HG03558 (cell line): ENCODE measurements around the gene TMEM120B.
A peak's percentile ranks its signal among the peaks of the same experiment; 100 is the strongest.

ENCODE experiments used
- ATAC-seq: cut with Tn5 transposase; IDR thresholded peaks from one replicate; pipeline ENCODE4 v1.9.1; 2021; ENCODE audit warnings: moderate number of reproducible peaks; ENCODE audit not compliant: unreplicated experiment; ENCODE audit errors: extremely low read depth

TMEM120B gene

DNA sequence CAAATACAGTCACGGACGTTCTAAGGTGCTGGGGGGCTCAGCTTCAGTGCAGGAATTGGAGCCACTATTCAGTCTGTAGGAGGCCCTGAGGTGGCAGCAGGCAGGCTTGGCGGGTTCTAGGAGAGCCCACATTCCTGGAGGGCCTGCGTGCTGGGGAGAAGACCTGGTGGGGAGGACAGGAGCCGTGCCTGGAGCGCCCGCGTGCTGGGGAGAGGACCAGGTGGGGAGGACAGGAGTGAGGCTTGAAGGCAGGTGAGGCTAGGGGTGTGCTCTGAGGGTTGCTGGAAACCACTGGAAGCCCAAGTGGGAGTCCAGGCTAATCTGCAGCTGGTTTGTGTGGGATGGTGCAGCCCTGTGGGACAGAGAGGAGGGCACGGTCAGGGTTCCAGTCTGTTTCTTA lies 57.8 kb downstream of the TMEM120B start:
- ATAC-seq, result no peak

DNA sequence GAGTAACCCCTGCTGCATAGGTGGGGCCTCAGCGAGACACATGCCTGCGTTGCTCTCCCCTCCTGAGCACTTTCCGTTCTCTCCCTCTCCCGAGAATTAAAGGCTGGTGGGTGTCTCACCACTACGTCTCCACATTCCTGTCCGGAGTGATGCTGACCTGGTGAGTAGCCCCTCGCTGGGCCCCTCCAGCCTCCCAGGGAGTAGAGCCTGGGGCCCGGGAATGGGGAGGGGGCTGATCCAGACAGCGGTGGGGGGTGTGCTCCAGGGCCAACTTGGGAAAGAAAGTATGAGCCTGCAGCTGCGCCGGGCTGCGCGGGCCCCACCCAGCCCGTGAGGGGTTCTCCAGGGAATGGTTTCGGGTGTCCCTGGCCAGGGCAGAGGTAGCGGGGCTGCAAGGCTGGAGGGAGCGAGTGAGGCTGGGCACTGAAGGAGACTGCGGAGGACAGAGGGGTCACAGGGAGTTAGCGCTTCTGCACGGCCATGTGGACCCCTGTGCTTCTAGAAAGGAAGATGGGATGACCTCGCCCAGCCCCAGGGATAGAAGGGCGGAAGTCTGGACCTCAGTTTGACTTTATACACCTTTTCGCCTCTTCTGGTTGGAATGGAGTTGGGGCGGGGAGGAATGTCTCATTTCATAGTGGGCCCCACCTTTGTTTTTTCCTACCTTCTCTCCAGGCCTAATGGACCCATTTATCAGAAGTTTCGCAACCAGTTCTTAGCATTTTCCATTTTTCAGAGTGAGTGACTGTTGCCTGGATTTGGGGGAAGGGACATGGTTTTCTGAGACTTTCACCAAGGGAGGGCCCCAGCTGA lies 58.5 kb downstream of the TMEM120B start:
- no peak for ATAC-seq

DNA sequence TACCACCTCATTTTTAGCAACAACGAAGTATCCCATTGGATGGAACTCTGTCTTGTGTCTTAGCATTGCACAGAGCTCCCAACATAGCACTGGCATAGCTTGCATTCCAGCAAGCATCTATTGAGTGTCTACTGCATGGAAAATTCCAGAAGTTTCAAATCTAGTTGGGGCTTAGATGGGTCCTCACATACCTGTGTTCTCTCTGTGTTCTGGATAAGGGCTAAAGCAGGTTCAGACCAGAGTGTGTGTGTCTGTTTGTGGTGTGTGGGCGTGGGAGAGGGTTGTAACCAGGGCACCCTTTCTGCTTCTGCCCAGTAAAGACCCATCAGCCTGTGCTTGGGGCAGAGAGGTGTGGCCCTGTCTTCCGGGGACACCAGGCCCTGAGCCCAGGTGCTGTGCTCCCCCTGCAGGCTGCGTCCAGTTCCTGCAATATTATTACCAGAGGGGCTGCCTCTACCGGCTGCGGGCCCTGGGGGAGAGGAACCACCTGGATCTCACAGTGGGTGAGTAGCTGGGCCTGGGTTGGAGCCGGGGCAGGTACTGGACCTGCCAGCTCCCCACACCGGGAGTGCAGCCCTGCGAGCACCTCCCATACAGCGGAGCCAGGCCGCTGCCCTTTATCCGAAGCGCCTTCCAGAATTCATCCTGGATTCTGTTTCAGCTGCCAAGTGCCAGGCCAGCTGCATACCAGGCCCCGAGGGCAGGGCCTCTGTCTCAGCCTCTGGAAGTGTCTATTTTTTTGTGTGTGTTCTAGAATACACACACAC lies 60.6 kb downstream of the TMEM120B start:
- peak; percentile 48 for ATAC-seq

DNA sequence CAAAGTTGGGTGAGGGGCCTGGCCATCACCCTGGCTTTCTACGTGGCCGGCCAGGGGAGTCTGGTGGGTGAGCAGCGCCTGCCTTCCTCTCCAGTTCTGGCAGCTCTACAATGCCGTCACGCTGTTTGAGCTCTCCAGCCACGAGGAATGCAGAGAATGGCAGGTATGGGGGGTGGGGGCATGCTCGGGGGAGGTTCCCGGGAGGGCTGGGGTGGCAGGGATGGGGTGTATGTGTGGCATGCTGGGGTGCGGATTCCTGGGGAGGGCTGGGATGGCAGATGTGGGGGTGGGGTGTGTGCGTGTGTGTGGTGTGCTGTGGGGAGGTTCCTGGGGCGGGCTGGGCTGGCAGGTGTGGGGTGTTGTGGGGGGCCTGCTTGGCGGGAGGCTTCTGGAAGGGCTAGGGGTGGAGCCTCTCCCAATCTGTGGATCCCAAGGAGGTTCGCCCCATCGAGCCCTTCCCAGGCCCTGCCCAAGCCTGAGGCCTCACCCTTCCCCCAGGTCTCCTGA lies 62.5 kb downstream of the TMEM120B start:
- ATAC-seq, result no peak

DNA sequence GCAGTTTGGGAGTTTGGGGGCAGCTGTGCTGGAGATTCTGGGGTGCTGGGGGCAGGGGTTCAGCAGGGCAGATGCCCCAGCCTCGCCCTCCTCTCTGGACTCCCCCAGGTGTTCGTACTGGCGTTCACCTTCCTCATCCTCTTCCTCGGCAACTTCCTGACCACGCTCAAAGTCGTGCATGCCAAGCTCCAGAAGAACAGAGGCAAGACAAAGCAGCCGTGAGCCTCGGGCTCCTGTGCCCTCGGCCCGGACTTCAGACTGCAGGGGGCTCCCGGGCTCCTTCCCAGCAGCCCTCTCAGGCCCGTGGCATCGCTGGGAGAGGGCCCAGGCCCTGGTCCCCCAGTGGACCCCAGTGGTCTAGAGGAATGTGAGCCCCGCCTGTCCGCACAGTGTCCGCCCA lies 62.9 kb downstream of the TMEM120B start:
- no peak for ATAC-seq

DNA sequence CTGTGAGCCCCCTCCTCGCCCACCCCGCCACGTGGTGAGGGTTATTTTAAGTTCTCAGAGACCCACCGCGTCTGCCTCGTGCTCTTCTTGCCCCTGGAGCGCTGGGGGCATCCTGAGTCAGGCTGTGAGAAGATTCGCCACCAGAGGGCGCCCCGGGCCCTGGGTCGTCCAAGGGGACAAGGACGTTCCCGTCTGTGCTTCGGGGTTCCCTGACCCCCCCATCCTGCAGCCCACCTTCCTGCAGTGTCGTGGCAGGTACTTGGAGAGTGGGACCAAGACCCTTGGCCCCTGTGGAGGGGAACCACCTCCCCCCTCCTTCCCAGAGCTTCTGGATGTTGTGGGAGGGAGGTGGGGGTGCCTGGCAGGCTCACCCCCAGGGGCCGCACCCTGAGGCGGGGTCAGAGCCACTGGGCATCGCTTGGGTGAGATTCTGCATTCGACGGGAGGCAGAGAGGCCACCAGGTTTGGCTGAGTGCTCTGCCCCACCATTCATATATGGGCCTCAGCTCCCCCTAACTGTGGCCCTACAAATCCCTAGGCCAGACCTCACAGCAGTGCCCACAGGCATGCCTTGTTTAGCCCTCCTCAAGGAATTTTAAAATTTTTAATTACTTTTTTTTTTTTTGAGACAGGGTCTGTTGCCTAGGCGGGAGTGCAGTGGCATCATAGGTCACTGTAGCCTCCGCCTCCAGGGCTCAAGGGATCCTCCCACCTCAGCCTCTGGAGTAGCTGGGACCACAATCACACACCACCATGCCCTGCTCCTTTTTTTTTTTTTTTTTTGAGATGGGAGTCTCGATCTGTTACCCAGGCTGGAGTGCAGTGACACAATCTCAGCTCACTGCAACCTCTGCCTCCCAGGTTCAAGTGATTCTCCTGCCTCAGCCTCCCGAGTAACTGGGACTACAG lies 63.9 kb downstream of the TMEM120B start:
- ATAC-seq, result no peak

DNA sequence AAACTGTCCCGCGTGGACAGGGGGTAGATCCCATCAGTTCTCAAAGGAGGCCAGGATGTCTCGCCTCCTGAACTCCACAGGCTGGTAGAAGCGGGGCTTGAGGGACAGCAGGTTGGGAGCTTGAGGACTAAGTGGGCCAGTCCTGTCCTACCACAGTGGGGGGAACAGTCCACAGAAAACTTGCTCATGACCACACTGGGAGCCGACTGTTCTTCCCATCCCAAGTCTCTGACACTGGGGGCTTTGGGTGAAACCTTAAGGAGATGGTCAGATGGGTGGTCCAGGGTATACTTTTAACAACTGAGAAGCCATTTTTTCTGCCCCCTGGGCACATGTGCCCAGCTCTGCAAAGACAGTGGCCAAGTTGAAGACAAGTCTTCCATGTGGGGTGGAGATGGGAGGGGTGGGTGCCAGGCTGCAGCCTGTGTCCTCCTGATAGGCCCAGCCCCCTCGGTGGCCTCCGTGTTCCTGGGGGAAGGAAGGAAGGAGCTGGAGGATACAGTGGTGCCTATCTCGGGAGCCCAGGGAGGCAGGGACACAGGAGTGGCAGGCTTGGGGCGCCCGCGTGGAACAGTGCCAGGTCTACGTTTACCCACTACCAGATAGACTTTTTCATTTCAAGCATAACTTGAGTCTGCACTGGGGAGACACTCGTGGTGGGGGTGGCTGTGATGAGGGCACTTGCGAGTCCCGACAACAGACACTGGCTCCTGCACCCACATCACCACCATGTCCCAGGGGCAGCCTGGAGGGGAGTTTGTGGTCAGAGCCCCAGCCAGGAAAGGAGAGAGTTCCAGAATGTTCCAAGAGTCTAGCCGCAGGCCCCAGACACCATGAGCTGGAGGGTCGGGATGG lies 66.2 kb downstream of the TMEM120B start:
- ATAC-seq, result no peak

DNA sequence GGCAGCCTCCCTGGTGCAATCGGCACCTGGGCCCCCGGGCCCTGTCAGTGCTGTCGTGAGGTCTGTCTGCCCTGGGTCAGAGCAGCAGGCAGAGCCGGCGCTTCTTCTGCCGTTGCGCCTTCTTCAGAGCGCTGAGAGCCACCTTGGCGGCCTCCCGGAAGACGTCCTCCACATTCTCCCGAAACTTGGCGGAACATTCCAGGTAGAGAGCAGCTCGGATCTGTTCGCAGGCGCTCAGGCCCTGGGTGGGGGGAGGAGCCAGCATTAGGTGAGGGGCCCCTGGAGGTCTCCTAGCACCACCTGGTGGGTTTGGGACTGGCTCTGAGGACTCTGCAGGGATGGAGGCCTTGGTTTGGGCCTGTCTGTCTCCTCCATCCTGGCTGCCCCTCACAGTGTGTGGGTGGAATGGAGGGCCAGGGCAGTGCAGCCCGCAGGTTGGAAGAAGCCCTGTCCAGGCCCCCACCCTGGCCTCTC lies 66.9 kb downstream of the TMEM120B start:
- ATAC-seq, result no peak

DNA sequence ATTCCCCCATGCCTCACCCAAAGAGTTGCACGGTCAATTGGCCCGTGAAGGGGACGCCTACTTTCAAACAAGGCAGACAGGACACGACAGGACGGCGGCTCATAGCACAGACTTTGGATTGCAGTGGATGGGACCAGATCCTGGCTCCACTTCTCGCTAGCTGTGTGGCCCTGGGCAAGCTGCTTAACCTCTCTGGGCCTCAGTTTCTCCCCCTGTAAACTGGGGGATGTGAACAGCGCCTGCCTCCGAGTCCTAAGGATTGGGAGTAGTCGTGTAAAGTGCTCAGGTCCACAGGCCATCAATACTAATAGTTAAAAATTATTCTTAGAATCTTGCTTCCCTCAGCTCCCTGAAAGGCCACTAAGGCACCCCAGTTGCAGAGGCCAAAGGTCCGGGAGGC lies 67.9 kb downstream of the TMEM120B start:
- ATAC-seq, result no peak

DNA sequence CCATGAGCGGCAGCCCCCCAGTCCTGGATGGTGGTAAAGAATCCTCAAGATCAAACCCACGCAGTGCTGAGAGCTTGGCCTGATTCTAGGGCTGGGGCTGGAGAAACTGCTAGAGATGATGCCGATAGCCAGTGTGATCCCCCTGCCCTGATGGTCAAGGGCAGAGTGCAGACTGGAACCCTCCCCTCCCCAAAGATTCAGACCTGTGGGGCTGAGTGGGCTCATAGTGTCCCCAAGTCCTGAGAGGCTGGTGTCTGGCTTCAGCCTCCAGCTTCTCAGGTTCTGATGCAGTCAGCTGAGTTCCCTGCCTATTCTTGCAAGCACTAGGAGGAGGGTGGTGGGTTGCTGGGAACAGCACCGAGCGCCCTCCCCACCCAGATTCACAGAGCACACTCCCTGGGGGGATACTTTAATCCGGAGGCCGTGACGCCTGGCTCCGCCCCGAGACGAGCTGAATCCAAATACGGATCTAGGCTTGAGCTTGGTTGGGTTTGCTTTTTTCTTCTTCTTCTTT lies 69.0 kb downstream of the TMEM120B start:
- no peak for ATAC-seq

DNA sequence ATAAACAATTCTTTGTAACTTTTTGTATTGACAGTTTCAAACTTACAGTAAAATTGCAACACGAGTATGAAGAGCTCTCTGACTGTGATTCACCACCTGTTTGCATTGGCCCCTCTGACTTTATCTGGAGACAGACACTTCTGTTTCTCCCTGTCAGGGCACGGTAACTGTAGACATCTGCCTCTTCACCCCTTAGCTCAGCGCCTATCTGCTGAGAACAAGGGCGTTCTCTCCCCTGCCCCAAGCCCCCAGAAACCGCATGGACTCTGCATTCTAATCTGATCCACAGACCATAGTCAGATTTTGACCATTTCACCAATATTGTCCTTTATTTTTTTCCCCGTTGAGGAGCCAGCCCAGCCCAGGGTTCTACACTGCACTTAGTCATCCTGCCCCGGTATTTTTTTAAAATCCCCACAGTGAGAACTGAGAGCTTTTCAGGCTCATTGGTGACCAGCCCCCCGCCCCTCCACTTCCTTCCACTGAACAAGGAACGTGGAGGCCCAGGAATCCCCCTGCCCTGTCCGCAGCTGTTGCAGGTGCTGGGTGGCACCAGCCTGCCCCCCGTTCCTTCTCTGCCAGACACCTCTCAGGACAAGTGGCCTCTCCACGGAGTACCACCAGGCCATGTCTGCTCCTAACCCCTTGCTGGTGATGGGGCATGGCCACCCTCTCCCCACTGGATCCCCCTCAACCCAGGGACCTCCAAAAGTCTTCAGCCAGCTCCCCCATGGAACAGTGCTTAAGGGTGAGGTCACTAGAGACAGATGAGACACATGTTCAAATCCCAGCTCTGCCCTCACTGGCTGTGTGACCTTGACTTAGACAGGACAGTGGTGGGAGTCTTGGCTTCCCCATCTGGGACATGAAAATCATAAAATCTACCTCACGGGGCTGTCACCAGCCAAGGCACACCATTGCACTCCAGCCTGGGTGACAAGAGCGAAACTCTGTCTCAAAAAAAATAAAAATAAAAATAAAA lies 69.7 kb downstream of the TMEM120B start:
- no peak for ATAC-seq

DNA sequence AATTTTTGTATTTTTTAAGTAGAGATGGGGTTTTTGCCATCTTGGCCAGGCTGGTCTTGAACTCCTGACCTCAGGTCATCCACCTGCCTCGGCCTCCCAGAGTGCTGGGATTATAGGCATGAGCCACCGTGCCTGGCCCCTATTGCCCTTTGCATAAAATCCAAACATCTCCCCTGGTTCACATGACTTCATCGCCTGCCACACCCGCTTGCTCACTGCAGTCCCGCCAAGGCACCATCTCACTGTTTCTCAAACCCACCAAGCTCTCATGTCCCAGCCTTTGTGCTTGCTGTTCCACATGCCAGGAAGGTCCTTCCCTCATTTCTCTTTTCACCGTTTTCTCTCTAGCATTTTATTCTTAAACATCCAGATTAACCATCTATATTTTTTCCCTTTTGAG lies 71.2 kb downstream of the TMEM120B start:
- ATAC-seq, result no peak

DNA sequence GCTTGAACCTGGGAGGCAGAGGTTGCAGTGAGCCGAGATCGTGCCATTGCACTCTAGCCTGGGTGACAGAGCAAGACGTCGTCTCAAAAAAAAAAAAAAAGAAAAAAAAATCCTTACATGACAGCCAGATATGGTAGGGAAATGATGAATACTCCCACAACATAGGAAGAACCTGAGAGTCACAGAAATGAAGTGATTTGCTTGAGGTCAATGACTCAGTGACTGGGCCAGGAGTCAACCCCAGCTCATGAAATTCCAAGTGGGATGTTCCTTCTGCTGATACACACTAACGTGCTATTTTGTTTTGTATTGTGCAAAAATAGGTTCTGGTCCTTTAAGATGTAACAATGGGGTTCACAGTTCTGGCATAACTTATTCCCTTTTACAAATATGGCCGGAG lies 71.9 kb downstream of the TMEM120B start:
- no peak for ATAC-seq

DNA sequence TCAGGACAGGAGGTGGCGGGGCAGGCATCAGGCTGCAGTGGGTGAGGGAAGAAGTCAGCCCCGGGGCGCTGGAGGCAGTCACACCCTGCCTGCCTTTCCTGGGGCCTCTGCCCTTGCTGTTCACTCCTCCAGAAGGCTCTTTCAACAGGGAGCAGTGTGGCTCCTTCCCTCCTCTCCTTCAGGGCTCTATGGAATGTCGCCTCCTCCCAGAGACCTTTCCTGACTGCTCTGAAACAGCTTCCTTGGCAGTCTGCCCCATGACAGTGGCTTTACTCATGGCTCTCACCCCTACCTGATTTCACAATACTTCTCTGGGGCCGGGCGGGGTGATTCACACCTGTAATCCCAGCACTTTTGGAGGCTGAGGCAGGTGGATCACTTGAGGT lies 73.9 kb downstream of the TMEM120B start:
- no peak for ATAC-seq

DNA sequence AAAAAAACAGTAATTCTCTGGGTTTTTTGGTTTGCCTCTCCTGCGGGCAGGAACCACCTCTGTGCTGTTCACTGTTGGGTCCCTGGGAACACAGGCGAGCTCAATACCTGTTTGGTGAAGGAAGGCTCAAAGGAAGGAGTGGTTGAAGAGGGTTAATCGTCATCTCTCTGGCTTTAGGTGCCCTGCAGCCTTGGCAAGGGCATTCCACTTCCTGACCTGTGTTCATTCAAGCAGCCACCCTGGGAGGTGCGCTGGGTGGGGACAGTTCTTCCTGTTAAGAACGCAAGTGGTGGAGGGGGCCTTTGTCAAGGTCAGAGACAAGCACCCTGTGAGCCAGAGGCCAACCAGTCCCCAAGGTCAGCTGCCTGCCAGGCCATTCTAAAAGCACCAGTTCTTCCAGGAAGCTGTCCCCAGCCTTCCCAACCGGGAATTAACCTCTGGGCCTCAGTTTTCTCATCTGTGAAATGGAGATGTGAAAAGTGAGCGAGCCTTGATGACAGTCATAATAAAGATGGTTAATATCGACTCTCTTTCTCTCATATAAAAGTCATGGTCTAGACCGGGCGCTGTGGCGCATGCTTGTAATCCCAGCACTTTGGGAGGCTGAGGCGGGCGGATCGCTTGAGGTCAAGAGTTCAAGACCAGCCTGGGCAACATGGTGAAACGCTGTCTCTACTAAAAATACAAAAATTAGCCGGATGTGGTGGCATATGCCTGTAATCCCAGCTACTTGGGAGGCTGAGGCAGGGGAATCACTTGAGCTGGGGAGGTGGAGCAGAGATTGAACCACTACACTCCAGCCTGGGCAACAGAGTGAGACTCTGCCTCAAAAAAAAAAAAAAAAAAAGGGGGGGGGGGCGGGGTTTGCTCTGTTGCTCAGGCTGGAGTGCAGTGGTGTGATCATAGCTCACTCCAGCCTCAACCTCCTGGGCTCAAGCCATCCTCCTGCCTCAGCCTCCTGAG lies 74.8 kb downstream of the TMEM120B start:
- ATAC-seq, result no peak

DNA sequence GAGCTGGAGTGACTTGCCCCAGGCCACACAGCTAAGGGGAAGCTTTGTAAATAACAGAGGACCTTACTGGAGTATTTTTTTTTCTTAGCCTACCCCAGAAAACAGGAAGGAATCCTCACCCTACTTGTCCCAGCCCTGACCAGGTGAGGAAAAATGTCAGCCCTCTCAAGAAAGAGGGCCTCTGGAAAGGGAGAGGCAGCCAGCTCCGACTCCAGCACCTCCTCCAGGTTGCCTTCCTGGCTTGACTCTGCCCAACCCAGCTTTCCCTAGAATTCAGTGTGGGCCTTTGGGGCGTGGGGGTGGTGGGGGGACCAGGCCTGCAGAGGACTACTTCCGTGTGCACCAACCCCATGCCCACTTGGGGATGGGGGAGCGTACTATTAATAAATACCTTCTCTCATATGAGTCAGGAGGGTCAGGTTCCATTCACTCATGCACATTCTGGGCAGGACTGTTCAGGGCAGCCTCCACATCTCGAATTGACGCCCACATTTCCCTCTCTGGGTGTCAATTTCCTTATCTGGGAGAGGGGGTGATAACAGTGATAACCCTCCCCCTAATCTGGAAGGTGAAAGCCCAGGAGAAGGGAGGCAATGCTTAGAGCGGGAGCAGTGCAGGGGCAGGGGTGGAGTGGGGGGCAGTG lies 75.7 kb downstream of the TMEM120B start:
- no peak for ATAC-seq
